SH-SY5Y (cell line): ENCODE results near the gene ERCC6.

ENCODE experiments used
- GATA2 ChIP-seq: IDR thresholded peaks from 2 replicates; pipeline ENCODE4 v1.6.1; 2011; ENCODE audit warnings: mild to moderate bottlenecking, low read depth, low read length
- GATA3 ChIP-seq: IDR thresholded peaks from 2 replicates; pipeline ENCODE4 v1.6.1; 2011; ENCODE audit warnings: low read depth, mild to moderate bottlenecking, low read length, moderate library complexity

DNA sequence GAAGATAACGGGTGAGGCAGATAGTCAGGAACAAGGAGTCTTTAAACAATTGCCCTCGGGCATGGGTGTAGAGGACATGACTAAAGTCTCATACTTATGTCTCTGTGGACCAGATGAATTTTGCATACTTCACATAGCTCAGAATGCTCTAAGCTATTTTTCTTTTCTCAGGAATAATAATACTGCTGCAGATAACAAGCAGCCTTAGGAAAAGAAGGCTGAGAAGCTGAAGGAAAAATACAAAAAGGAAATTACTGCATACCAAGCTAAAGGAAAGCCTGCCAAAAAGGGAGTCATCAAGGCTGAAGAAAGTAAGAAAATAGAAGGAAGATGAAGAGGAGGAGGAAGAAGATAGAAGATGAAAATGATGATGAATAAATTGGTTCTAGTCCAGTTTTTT lies 13.4 kb upstream of the ERCC6 start:
- TF ChIP-seq GATA2, result no peak
- no peak for TF ChIP-seq GATA3
